Heart left ventricle (tissue), 16 donors: ENCODE measurements around the gene KEL. TPM values are rescaled to one million over a fixed set of nuclear protein-coding genes. Genes with fewer than 3 reads are reported as not detected.

ENCODE experiments used
- ATAC-seq, 4 donors: fragments of 200-7000 bp; cut with Tn5 transposase; one replicate each; pipeline ENCODE4 v1.9.1; 2020 to 2022; ENCODE audit warnings: moderate library complexity in 4 of 4, mild to moderate bottlenecking in 3 of 4, moderate number of reproducible peaks in 1 of 4
- DNase-seq, 5 donors: peaks; one replicate each; pipeline ENCODE4 v3.0.0-alpha.2; 2020
- H3K27ac ChIP-seq, 12 donors: fragments of 200-600 bp; sonication (generic) in 4 of 12; one replicate each; pipeline versions ENCODE4 v1.5.0 to v1.8.0; 2016 to 2022; ENCODE audit warnings: mild to moderate bottlenecking in 2 of 12
- H3K27me3 ChIP-seq, 9 donors: fragments of 200-600 bp; sonication (generic) in 2 of 9; one replicate each; pipeline versions ENCODE4 v1.5.1 to v1.8.0; 2016 to 2022; ENCODE audit warnings: mild to moderate bottlenecking in 3 of 9
- H3K36me3 ChIP-seq, 9 donors: fragments of 200-600 bp; sonication (generic) in 2 of 9; one replicate each; pipeline versions ENCODE4 v1.5.0 to v1.8.0; 2018 to 2022; ENCODE audit warnings: mild to moderate bottlenecking in 2 of 9
- H3K4me1 ChIP-seq, 12 donors: fragments of 200-600 bp; sonication (generic) in 4 of 12; one replicate each; pipeline versions ENCODE4 v1.5.0 to v1.8.0; 2016 to 2022; ENCODE audit warnings: mild to moderate bottlenecking in 3 of 12
- H3K4me3 ChIP-seq, 12 donors: fragments of 200-600 bp; sonication (generic) in 4 of 12; one replicate each; pipeline versions ENCODE4 v1.5.0 to v1.8.0; 2017 to 2022; ENCODE audit warnings: mild to moderate bottlenecking in 9 of 12, moderate library complexity in 4 of 12
- H3K9me3 ChIP-seq, 12 donors: fragments of 200-600 bp; sonication (generic) in 4 of 12; one replicate each; pipeline versions ENCODE4 v1.5.0 to v1.8.0; 2016 to 2022; ENCODE audit warnings: mild to moderate bottlenecking in 1 of 12
- POLR2A ChIP-seq, 2 donors: fragments of 450-650 bp; IDR thresholded peaks; one replicate each; pipeline ENCODE4 v1.6.1; 2017; ENCODE audit warnings: antibody characterized with exemption in 2 of 2, mild to moderate bottlenecking in 2 of 2, moderate library complexity in 2 of 2
- WGBS, 4 donors: extraction: QIAGEN DNeasy Blood & Tissue Kit in 2 of 4; methylation state at CpG; one replicate each; pipeline versions ENCODE4 v1.1.5 to v1.1.7; 2013 to 2018; 5-methylcytosine and 5-hydroxymethylcytosine counted together
- intact Hi-C, 10 donors: fragments of 100-400 bp; cut with DNase I; formaldehyde crosslinking; loops; one replicate each; pipeline versions ENCODE4 v1.11.1 to v1.14.2; 2022
- polyA plus RNA-seq, 2 donors: library from polyadenylated mRNA; stranded (reverse); fragments of 200-250 nt; gene quantifications; one replicate each; pipeline ENCODE4 v1.2.3, GENCODE V29; 2013
- total RNA-seq, 9 donors: library from RNA; depleted of rRNA in 2 of 9; stranded (reverse); fragments of >200 nt in 2 of 9; fragmentation: NEBNext Ultra II Directional in 3 of 9; extraction: Animal tissue kit (Norgen Biotek cat#: 25700) in 3 of 9; gene quantifications; one replicate each; pipeline versions ENCODE4 v1.1.0 to v1.2.4, GENCODE V29; 2016 to 2023
- TF ChIP-seq, protein P1 (sequence below), 12 donors: fragments of 200-600 bp; sonication (generic) in 4 of 12; IDR thresholded peaks; one replicate each; pipeline versions ENCODE4 v1.5.0 to v1.8.0; 2018 to 2022; ENCODE audit warnings: antibody characterized with exemption in 12 of 12, mild to moderate bottlenecking in 5 of 12
- donor health status: ischemic (EF 13 %, LVEDD 7.1; RV severe dilation, severe dysfunction).
- donor health status: healthy with polysubstance abuse.
- donor health status: DM: no; HTN: yes; CAD: no.
- donor health status: DM: no; HTN: no; CAD: no.
- donor health status: ischemic (EF 25% LVEDD 6.9; RV normal size, moderate dysfunction).
- donor health status: ischemic (EF 25% LVEDD 5.7; RV mildly dilated, moderate dysfunction).
- donor health status: healthy.
- donor health status: DM: yes; HTN: yes; CAD: no.
- donor health status: ischemic (EF 35%, LVEDD 5.7; RV mildly dilated, moderate dysfunction).
- donor health status: nonischemic (EF 11% LVEDD 7.7; RV severe dilation, severe dysfunction).
- donor health status: DM: yes; HTN: yes; CAD: no.
- donor health status: PGD.
- donor health status: ischemic (EF 29% LVEDD 5.4; RV normal size, mild dysfunction).
- donor health status: nonischemic (EF 23%, LVEDD 6.1; RV moderate dilation, normal function).

KEL gene
- total and polyA plus RNA-seq, 11 donors = 0.17 to 1.8 (median 0.56) TPM; not detected in 4

GRCh38 chr7:142956951-142957623 is 5.1 kb downstream of the KEL start:
- DNase-seq (no peak), ATAC-seq (peak in 1 of 4 donors; percentile 49)
- no peak overlapping the region for H3K27ac ChIP-seq
- H3K4me1 ChIP-seq = no peaks in the 10 kb centered on the region
- H3K36me3 ChIP-seq = no peaks in the 10 kb centered on the region
- TF ChIP-seq, protein P1, sequence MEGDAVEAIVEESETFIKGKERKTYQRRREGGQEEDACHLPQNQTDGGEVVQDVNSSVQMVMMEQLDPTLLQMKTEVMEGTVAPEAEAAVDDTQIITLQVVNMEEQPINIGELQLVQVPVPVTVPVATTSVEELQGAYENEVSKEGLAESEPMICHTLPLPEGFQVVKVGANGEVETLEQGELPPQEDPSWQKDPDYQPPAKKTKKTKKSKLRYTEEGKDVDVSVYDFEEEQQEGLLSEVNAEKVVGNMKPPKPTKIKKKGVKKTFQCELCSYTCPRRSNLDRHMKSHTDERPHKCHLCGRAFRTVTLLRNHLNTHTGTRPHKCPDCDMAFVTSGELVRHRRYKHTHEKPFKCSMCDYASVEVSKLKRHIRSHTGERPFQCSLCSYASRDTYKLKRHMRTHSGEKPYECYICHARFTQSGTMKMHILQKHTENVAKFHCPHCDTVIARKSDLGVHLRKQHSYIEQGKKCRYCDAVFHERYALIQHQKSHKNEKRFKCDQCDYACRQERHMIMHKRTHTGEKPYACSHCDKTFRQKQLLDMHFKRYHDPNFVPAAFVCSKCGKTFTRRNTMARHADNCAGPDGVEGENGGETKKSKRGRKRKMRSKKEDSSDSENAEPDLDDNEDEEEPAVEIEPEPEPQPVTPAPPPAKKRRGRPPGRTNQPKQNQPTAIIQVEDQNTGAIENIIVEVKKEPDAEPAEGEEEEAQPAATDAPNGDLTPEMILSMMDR (IDR thresholded peaks at IDR 0.05) = no peak
- no peak for TF ChIP-seq POLR2A (IDR thresholded peaks at IDR 0.05)
- 16 to 29% (median 21%) methylated on average over 3 of the region's 3 CpGs for WGBS, 4 donors
- peaks cover 0 to 20% (median 4%) of the 10 kb centered on the region in 12 donors for H3K9me3 ChIP-seq
- H3K27me3 ChIP-seq = no peaks in the 10 kb centered on the region
- intact Hi-C loops = no loop called here
- no peak overlapping the region for H3K4me3 ChIP-seq

GRCh38 chr7:142954680-142955268 is 7.4 kb downstream of the KEL start:
- peaks cover 0 to 20% (median 4%) of the 10 kb centered on the region in 12 donors for H3K9me3 ChIP-seq
- intact Hi-C loops = no loop called here
- no peak overlapping the region for H3K27ac ChIP-seq
- ATAC-seq = no peak
- H3K36me3 ChIP-seq = no peaks in the 10 kb centered on the region
- TF ChIP-seq, protein P1 (IDR thresholded peaks at IDR 0.05) = no peak
- no peaks in the 10 kb centered on the region for H3K4me1 ChIP-seq
- H3K27me3 ChIP-seq = peaks cover 0 to 4% (median 0%) of the 10 kb centered on the region in 9 donors
- no peak overlapping the region for H3K4me3 ChIP-seq
- no peak for DNase-seq

GRCh38 chr7:142950235-142950634 is 11.9 kb downstream of the KEL start:
- intact Hi-C loops = no loop called here
- no peak overlapping the region for H3K4me3 ChIP-seq
- H3K36me3 ChIP-seq = no peaks in the 10 kb centered on the region
- DNase-seq (no peak), ATAC-seq (no peak)
- H3K4me1 ChIP-seq = no peaks in the 10 kb centered on the region
- no peak overlapping the region for H3K27ac ChIP-seq
- TF ChIP-seq, protein P1 (IDR thresholded peaks at IDR 0.05) = no peak
- no peak for TF ChIP-seq POLR2A (IDR thresholded peaks at IDR 0.05)
- peaks cover 0 to 9% (median 2%) of the 10 kb centered on the region in 12 donors for H3K9me3 ChIP-seq
- peaks cover 0 to 4% (median 0%) of the 10 kb centered on the region in 9 donors for H3K27me3 ChIP-seq

DNA sequence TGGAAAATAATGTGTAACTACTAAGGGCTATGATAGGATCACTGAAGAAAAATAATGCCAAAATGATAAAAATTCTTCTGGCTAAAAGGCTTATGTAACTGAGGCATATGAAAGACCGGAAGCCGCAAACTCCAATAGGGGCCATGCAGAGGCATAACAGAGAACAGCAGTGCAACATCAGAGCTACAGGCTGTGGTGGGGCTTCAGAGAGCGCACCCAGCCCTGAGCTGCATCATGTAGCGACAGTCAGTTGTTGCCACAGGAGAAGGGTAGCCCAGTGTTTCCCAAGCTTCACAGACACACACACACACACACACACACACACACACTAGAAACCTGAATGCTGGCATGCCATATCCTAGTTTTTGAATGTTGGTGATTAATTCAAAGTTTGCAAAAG is 13.6 kb downstream of the KEL start:
- no peak overlapping the region for H3K4me3 ChIP-seq
- peaks cover 0 to 4% (median 0%) of the 10 kb centered on the region in 9 donors for H3K27me3 ChIP-seq
- DNase-seq (no peak), ATAC-seq (no peak)
- H3K9me3 ChIP-seq = no peaks in the 10 kb centered on the region
- intact Hi-C loops = no loop called here
- H3K27ac ChIP-seq = no peak overlapping the region
- WGBS, 4 donors = 90 to 94% (median 93%) methylated on average over 4 of the region's 4 CpGs
- no peaks in the 10 kb centered on the region for H3K4me1 ChIP-seq
- no peaks in the 10 kb centered on the region for H3K36me3 ChIP-seq
- TF ChIP-seq, protein P1 (IDR thresholded peaks at IDR 0.05) = no peak
- TF ChIP-seq POLR2A (IDR thresholded peaks at IDR 0.05) = no peak
